Bone marrow (tissue), 2 donors: ENCODE measurements around the gene PLAAT2.
"Not testable (repeated sequence)": the region's sequence is repeated elsewhere in the genome, so short reads cannot be mapped to it uniquely, and the experiment has no call there.

ENCODE experiments used
- DNase-seq, 2 donors: peaks; one replicate each; lab custom pipeline; 2025; lab: John Stamatoyannopoulos, UW

PLAAT2 gene

DNA sequence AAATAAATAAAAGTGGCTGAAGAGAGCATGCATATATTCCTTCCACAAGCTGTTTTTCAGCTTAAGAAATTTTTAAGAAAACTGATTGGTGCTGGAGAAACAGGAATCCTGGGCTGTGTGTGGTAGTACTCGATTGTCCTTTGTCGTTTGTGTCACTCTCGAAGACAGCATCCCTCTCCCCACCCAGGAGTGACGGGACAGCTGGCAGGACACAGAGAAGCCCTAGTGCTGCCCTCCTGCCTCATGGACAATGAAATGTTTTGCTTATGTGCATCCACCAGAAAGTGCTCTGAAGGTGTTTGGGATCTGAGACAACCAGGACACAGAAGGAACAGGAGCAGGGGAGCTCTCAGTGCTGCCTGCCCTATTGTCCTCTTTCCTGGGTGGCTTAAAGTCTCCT, 13.8 kb downstream of the PLAAT2 start:
- no peak for DNase-seq

DNA sequence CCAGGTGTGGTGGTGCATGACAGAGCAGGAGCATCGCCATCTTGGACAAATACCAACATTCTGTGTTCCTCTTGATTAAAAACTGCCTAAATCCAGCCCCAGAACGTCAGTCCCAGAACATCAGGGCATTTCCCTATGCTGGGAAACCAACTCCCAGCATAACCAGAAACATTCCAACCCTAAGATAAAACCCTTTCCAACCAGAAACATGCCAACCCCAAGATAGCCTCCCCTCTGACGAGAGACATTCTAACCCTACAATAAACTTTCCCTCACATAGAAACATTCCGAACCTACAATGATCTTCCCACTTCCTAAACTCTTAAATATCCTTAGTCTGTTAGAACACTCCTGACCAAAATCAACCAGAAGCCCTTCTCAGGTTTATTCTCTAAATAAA, 15.0 kb downstream of the PLAAT2 start:
- DNase-seq: no peak

DNA sequence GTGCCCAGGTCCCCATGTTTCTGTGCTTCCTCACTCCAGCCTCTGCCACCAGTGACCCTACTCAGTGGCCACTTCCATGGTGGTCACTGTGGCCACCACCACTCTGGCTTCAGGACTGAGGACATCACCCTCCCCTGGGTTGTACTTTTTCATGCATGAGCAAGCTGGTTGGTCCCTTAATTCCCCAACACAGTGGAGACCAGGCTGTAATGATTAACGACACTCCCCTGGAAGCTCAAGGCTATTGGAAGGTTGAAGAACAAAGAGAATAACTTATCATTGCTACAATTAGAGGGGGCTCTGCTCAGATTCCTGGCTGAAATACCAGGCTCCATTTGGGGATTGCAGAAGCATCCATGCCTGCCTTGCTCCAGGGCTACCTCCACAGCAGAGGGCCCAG, 16.1 kb downstream of the PLAAT2 start:
- DNase-seq: no peak

DNA sequence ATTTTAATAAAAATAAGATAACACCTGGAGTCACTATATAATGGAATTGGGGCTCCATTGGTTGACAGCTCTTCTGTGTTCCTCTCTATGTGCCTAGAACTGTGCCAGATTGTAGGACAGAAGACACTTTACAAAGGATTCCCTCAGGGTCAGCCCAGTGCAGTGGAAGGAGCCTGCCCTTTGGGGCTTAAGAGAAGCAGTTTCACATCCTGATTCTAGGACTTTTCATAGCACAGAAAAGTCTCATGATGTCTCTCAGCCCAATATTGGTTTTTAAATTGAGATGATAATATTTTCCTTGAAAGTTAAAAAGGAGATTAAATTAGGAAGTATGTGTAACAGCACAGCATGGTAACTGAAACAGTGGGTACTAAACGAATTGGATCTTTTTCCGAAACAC, 19.5 kb downstream of the PLAAT2 start:
- no peak for DNase-seq

DNA sequence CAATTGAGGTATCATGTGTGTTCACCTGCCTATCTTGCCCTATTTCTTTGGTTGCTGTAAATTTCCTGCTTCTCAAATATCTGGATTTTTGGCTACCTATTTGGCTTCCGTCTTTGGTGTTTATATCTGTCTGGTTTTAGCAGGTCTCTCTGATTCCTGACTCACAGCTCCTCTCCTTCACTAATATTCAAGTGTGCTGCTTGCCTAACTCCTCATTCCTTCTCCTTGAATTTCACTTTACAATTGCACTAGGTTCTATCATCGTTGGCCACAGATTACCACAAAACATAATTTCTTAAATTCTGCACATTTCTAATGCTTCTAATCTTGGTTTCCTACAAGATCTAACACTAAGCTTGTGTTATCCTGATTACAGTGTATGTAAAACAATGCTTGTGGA, 20.7 kb downstream of the PLAAT2 start:
- not testable (repeated sequence) for DNase-seq

DNA sequence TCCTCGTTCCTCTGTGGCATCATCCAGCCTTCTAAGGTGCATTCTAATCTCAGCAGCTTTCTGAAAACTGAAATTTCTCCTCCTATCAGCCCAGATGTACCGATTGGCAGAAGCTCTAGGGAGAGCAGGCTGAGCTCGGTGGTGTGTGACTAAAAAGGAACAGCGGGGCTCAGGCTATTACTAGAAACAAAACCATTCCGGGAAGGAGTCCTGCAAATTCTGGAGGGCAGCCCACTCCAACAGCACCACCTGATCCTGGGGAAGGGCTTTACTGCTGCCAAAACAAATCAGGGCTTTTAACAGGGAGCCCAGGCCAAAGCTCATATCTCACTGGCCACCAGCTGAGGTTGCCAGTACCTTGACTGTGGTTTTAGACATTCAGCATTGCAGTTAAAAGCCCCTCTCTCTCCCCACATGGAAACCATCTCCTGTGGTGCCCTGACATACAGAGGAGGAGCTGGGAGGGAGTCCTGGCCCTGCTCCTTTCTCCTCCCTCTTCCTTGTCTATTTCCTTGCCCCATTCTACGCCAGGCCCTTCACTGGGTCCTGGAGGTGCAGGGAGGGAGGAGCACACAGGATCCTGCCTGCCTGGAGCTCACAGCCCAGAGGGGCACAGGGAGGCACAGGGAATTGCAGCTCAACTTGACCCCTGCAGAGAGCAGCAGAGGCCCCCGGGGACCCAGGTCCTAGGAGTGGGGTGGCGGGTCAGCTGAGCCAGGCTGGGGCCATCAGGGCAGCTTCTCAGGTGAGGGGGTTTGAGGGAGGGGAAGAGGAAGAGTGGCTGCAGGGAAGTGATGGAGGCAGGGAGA, 25.7 kb downstream of the PLAAT2 start:
- DNase-seq: no peak

DNA sequence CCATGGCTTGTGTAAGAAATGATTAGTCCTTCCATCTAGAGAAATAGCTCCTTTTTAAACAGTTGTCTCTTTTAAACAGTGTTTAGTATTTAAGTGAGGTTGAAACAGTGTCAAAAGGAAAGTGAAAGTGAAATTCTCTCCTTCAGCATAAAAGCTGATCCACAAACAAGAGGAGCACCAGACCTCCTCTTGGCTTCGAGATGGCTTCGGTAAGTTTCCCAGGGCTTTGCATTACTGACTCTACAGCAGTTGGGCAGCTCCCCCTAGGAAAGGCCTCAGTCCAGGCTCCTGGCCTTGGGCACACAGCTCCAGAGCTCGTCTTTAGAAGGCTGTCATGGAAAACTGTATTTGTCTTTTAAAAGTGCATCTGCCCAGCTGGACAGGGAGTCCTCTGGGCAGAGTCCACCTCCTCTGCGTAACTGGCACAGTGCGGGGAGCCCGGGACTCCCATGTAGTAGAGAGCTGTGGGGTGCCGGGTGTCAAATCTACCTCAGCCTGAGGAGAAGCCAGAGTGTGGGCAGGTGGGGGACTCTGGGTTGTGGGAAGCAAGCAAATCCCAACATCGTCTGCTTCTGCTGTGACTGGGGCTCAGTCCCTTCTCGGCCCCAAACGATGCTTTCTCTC, 26.4 kb downstream of the PLAAT2 start, which contains the start of gene PLAAT4:
Gene PLAAT4 (plus strand): TSS at position 140 of the 624 bp plus-strand sequence. CDS start 61 bp downstream, at position 201.
- peak in 1 of 2 donors; percentile 51 for DNase-seq

DNA sequence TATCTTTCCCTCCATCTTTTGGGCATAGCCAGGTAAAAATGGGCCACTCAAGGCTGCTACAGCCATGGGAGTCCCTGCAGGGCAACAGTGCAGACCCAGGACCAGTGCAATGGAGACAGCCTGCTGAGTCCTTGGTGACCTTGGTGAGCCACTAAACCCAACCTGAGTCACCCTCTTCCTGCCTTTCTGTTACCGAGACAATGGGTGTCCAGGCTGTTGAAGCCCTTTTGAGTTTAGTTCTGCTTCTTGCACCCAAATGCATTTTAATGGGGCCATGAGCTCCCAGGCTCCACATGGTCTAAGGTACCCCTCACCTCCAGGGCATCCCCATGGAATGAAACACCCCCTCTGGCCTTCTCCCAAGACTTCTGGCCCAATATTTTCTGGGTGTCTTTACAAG, 27.4 kb downstream of the PLAAT2 start:
- peak in 1 of 2 donors; percentile 28 for DNase-seq

DNA sequence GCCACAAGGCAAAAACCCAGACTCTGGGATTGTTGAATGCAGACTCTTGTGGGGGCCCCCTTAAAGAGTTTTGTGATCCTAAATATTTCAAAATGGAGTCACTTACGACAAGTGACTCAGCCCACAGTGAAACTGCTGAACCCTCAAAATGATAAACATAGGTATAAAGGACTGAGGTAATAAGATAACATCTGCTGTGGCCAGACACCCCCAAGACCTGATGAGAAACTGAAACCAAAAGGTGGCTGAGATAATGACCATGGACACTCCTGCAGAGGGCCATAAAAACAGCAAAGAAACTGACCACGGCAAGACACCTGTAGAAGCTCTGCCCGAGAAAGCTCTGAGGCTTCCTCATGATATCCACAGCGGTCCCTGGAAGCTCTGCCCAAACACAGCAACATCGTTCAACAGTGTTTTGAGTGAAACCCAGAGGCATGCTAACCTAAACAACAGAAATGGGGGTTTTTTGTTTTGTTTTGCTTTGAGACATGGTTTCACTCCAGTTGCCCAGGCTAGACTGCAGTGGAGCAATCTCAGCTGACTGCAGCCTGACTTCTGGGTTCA, 28.2 kb downstream of the PLAAT2 start:
- no peak for DNase-seq

DNA sequence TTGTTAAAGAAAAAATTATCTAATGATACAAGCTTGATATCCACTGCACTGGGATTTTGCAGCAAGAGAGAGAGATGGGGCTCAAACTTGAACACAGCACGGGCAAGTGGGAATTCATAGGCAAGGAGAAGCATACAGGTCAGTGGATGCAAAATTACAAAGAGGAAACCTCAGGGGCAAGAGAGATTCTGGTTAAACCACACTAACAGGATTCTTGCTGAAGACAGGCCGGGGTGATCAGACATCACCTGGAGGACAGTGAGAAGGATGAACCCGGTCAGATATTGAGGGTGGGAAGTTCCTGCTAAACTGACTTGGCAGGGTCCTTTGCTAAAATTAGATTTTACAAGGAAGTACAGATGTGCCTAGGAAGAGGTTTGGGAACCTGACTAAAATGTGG, 29.1 kb downstream of the PLAAT2 start:
- DNase-seq: no peak

DNA sequence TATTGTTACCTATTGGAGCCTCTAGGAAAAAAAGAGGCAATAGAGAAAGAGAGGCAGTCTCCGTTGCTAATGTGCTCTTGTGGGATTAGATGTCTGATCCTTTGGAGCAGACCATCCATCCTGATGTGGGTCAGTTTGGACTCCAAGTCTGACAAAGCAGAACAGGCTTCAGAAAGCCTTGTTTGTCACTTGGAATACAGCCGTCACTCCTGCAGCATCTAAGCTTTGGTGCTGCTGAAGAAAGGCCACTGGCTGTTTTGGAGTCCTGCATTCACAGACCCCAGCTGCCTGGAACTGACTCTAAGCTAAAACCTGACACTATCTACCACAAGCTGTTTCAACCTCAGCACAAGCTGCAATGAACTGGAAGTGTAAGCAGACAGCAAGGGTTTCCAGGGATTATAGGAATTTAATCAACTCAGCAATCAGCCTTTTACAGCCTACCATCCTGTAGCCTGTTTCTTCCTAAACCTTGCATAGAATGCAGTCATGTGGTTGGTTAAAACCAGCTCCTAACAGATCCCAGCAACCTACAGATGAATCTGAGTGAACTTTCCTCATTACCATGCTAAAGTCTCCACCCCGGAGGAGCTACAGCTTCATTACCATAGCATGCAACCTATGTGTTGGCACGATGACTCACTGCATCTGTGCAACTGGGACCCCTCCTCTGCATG, 30.2 kb downstream of the PLAAT2 start:
- DNase-seq: no peak

DNA sequence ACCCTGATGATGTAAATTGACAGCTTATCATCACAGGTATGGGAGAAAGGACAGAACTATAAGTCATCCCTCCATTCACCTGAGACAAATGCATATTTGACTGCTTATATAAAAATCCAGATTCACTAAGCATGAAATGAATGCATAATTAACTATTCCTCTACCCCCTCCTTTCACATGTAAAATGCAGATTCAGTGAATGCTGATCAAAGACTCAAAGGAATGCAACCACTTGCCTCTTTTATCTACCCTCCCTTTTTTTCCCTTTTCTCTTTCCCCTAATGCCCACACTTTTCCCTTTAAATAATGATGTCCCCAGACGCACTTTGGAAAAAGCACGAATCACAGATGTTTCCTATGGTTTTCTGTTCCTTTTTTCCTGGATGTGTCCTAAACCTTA, 31.1 kb downstream of the PLAAT2 start:
- no peak for DNase-seq

DNA sequence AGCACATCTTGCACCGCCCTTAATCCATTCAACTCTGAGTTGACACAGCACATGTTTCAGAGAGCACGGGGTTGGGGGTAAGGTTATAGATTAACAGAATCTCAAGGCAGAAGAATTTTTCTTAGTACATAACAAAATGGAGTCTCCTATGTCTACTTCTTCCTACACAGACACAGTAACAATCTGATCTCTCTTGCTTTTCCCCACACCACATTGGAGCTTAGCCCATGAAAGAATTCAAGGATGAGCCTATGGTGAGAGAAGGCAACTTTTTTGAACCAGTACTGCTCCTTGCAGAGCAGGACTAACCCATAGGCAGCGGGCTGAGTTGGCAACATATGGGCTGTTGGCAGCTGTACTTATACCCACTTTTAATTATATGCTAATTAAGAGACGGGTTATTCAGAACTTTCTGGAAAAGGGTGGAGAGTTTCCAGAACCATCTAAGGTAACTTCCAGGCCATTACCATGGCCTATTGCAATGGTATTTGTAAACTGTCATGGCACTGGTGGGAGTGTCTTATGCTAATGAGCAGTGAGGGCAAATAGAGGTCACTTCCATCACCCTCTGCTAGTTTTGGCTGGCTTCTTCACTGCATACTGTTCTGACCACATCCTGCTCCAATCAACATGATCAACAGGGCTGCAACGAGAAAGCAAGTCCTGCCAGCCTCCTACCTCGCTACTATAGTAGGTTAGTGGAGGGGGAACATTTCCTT, 31.9 kb downstream of the PLAAT2 start:
- peak in 1 of 2 donors; percentile 48 for DNase-seq

DNA sequence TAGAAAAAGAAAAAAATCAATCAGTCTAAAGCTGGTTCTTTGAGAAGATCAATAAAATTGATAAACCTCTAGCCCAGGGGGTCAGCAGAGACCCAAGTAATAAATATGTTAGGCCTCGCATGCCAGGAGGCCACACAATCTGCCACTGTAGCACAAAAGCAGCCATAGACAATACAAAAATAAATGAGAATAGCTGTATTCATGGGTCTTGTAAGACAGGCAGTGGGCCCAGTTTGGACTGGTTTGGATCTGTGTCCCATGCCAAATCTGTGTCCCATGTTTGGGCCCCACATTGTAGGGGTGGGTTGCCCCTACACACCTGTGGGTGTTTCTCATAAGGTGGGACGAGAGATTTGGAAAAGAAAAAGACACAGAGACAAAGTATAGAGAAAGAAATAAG, 33.2 kb downstream of the PLAAT2 start:
- DNase-seq: no peak

DNA sequence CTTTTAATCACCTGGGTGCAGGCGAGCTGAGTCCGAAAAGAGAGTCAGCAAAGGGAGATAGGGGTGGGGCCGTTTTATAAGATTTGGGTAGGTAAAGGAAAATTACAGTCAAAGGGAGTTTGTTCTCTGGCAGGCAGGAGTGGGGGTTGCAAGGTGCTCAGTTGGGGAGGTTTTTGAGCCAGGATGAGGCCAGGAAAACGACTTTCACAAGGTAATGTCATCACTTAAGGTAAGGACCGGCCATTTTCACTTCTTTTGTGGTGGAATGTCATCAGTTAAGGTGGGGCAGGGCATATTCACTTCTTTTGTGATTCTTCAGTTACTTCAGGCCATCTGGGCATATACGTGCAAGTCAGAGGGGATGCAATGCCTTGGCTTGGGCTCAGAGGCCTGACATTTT, 33.8 kb downstream of the PLAAT2 start:
- DNase-seq: not testable (repeated sequence)

DNA sequence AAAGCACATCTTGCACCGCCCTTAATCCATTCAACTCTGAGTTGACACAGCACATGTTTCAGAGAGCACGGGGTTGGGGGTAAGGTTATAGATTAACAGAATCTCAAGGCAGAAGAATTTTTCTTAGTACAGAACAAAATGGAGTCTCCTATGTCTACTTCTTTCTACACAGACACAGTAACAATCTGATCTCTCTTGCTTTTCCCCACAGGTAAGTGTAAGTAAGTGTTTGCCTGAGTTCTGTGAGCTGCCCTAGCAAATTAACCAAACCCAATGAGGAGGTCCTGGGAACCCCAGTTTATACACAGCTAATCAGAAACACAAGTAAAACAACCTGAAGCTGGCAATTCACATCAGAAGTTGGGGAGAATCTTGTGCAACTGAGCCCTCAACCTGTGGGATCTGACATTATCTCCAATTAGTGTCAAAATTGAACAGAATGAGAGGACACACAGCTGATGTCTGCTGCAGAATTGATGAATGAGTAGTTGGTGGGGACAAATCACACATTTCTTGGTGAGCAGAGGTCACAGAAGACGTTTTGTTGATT, 34.4 kb downstream of the PLAAT2 start:
- not testable (repeated sequence) for DNase-seq

DNA sequence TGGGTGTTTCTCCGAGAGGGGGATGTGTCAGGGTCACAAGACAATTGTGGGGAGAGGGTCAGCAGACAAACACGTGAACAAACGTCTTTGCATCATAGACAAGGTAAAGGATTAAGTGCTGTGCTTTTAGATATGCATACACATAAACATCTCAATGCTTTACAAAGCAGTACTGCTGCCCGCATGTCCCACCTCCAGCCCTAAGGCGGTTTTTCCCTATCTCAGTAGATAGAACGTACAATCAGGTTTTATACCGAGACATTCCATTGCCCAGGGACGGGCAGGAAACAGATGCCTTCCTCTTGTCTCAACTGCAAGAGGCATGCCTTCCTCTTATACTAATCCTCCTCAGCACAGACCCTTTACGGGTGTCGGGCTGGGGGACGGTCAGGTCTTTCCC, 35.0 kb downstream of the PLAAT2 start:
- DNase-seq: not testable (repeated sequence)

DNA sequence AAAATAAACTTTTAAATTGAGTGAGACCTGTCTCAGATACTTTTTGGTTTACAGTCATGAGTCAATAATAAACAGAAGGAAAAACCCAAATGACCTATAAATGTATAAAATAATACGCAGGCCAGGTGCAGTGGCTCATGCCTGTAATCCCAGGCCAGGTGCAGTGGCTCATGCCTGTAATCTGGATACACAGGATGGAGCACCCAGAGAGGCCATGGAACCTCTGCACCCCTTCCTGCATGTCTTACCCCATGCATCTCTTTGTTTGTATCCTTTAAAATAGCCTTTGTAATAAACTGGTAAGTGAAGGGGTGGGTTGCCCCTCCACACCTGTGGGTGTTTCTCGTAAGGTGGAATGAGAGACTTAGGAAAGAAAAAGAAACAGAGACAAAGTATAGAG, 35.5 kb downstream of the PLAAT2 start:
- DNase-seq: no peak

DNA sequence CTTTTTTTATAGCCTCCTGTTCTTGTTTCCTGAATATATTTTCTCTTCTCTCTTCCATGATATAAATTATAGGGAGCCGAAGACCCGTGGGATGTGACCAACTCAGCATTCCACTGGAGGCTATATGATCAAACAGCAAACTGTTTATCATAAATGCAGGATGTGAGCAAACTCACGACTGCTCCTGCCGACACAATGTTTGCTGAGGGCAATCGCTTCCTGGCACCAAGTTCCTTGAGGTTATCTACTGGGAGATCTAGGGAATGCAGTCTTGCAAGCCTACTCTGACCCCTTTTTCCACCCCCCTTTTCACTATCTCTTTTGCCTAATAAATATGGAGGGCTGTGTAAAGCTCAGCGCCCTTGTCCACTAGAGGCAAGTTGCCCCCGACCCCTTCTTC, 40.0 kb downstream of the PLAAT2 start:
- DNase-seq: no peak

DNA sequence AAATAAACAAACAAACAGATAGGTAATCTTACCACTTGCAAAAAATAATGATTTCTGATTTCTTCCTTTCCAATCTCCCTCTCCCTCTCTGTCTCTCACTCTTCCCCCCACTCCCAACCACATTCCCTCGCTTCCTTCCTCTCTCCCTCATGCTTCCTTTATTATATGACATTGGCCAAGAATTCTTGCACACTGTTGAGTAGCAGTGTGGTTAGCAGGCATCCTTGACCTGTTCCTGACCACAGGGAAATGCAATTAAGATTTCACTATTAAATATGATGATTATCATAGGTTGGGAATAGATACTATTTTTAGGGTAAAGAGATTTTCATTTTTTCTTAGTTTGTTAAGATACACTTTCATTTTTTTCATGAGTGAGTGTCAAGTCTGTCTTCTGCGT, 41.3 kb downstream of the PLAAT2 start:
- no peak for DNase-seq

DNA sequence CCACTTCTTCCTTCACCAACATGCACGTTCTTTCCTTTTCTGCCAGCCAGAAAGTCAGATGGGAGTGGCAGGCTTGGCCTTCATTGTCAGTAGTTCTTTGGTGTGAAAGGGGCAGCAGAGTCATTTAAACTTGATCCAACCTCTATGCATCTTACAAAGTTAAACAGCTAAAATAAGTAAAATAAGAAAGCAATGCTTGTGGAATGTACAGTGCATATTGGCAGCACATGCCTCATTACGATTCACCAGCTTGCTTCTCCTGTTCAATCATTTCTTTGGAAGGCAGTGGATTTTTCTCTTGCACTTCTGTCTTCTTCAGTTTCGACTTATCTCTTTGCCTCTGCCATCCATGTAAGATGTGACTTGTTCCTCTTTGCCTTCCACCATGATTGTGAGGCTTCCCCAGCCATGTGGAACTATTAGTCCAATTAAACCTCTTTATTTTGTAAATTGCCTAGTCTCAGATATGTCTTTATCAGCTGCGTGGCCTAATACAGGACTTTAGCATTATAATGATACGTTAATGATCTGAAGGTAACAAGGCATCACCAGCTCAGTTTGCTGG, 42.5 kb downstream of the PLAAT2 start:
- DNase-seq: no peak
